ENCODE data around the gene ARHGEF37. TPM values are rescaled to one million over a fixed set of nuclear protein-coding genes. Genes with fewer than 3 reads are reported as not detected.

The ARHGEF37 gene
- total RNA-seq, 1 donor from 2014 or later: 2.1 TPM

DNA sequence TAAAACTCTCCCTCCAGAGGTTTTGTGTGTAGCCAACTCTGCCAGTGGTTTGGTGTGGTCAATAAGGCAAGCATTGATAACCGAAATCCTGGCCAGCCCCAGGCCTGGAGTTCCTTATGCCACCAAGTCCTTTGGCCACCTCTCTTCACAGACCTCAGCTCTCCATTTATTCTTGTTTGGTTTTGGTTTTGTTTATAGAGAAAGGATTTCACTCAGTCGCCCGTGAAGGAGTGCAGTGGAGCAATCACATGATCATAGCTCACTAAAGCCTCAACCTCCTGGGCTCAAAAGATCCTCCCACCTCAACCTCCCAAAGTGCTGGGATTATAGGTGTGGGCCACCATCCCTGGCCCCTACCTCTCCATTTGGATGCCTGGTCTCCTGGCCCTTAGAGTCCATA lies 93.4 kb downstream of the ARHGEF37 start:
- Histone ChIP-seq H3K36me3 (ENCODE audit: control insufficient read depth in 3 of 3, insufficient read depth in 3 of 3, low read length in 3 of 3) (no peaks in the 10 kb centered on the region), H3K4me3 (ENCODE audit: low read length in 3 of 3) (no peak overlapping the region), H3K9ac (ENCODE audit: low read depth in 1 of 3, low read length in 3 of 3) (no peak overlapping the region), H3K27me3 (ENCODE audit: control insufficient read depth in 3 of 3, insufficient read depth in 3 of 3, low read length in 3 of 3) (no peaks in the 10 kb centered on the region), H3K9me3 (ENCODE audit: control insufficient read depth in 3 of 3, low read length in 3 of 3) (no peaks in the 10 kb centered on the region), H3K4me1 (ENCODE audit: control insufficient read depth in 3 of 3, insufficient read depth in 3 of 3, low read length in 3 of 3) (peaks cover 8 to 23% (median 14%) of the 10 kb centered on the region in 3 donors), H3K27ac (ENCODE audit: low read depth, low read length) (no peak overlapping the region)

DNA sequence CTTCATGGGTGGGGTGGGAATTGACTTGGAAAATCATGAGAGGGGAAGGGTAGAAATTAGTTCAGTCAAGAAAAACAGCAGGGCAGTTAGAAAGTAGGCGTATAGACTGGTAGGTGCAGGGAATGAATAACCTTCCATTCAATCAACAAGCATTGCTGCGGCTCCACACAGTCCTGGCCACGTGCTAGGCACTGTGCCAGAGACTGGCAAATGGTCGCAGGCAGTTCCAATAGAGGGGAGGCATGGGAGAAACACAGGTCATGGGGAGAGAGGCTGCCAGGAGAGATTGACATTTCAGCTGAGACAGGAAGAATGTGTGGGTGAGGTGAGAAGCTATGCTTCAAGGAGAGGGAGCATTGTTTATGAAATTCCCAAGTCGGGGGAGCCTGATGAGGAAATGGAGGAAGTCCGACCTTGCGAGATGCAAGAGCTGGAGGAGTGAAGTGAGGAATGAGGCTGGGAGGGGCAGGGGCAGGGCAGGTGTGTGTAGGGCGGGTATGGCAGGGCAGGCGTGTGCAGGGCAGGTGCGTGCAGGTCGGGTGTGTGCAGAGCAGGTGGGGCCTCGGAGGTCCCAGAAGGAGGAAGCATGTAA lies 94.4 kb downstream of the ARHGEF37 start:
- H3K4me3 ChIP-seq (ENCODE audit: low read length in 3 of 3): no peak overlapping the region
- H3K27ac ChIP-seq (ENCODE audit: low read depth, low read length): no peak overlapping the region
- no peaks in the 10 kb centered on the region for H3K9me3 ChIP-seq (ENCODE audit: control insufficient read depth in 3 of 3, low read length in 3 of 3)
- H3K4me1 ChIP-seq (ENCODE audit: control insufficient read depth in 3 of 3, insufficient read depth in 3 of 3, low read length in 3 of 3): peaks cover 17 to 33% (median 23%) of the 10 kb centered on the region in 3 donors
- peak overlapping the region in 1 of 3 donors; percentile 34 for H3K9ac ChIP-seq (ENCODE audit: low read depth in 1 of 3, low read length in 3 of 3)
- no peaks in the 10 kb centered on the region for H3K27me3 ChIP-seq (ENCODE audit: control insufficient read depth in 3 of 3, insufficient read depth in 3 of 3, low read length in 3 of 3)
- no peaks in the 10 kb centered on the region for H3K36me3 ChIP-seq (ENCODE audit: control insufficient read depth in 3 of 3, insufficient read depth in 3 of 3, low read length in 3 of 3)

DNA sequence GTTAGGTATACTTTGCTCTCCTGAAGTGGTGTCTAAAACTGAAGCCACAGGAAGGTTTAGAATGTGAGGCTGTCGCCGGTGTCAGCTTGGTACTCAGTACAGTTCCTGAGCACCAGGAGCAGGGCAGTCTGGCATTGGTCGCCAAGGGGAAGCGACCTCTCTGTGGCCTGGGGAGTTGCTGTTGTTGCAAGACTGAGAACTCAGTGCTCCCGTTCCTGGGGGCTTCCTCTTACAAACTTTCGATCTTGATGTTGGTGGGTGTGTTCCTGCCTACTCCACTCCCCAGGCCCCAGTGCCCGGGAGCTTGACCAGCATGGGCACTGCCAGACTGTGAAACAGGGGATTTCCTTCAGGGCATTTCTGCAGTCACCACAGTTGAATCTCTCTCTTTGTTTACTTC lies 96.4 kb downstream of the ARHGEF37 start:
- Histone ChIP-seq H3K36me3 (ENCODE audit: control insufficient read depth in 3 of 3, insufficient read depth in 3 of 3, low read length in 3 of 3) (no peaks in the 10 kb centered on the region), H3K4me1 (ENCODE audit: control insufficient read depth in 3 of 3, insufficient read depth in 3 of 3, low read length in 3 of 3) (peaks cover 28 to 39% (median 37%) of the 10 kb centered on the region in 3 donors), H3K27ac (ENCODE audit: low read depth, low read length) (no peak overlapping the region), H3K9me3 (ENCODE audit: control insufficient read depth in 3 of 3, low read length in 3 of 3) (no peaks in the 10 kb centered on the region), H3K27me3 (ENCODE audit: control insufficient read depth in 3 of 3, insufficient read depth in 3 of 3, low read length in 3 of 3) (no peaks in the 10 kb centered on the region), H3K4me3 (ENCODE audit: low read length in 3 of 3) (no peak overlapping the region), H3K9ac (ENCODE audit: low read depth in 1 of 3, low read length in 3 of 3) (no peak overlapping the region)

DNA sequence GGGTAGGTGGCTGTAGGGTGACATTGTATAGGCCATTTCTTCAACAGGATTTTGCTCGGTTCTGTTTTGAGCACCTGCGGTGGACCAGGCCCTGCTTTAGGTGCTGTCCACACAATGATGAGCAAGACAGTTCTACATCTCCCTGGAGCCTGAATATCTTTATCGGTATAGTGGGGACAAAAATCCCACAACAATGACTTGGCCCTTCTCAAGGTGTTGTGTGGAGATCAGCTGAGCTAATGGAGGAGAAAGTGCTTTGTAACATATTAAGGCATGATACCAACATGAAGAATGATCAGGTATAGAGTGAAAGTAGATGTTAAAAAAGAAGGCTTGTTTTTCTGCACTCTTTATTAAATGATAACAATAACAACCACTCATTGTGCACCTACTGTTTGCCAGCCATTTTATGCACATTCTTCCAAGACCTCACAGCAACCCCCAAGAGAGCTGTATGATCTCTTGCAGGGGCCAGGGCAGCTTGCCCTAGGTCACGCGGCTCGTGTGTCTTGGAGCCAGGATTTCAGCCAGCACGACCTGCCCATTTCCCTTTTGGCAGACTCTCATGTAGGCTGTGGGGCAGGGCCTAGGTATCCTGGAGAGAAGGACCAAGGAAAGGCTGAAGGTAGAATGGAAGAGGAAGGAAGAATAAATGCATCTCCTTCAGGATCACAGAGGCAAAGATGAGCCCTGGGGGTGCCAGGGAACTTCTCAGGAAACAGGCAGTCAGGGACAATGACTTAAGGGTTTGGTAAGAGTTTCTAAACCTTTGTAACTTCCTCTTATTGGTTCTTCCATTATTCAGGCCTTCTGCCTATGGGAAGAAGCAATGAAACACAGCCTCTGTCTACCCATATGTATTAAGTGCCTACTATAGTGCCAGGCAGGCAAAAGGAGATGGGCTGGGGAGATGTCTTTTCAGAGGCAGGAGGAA lies 98.8 kb downstream of the ARHGEF37 start:
- H3K4me3 ChIP-seq (ENCODE audit: low read length in 3 of 3): peak overlapping the region in 1 of 3 donors; percentile 17
- peaks cover 28 to 39% (median 37%) of the 10 kb centered on the region in 3 donors for H3K4me1 ChIP-seq (ENCODE audit: control insufficient read depth in 3 of 3, insufficient read depth in 3 of 3, low read length in 3 of 3)
- no peak overlapping the region for H3K27ac ChIP-seq (ENCODE audit: low read depth, low read length)

DNA sequence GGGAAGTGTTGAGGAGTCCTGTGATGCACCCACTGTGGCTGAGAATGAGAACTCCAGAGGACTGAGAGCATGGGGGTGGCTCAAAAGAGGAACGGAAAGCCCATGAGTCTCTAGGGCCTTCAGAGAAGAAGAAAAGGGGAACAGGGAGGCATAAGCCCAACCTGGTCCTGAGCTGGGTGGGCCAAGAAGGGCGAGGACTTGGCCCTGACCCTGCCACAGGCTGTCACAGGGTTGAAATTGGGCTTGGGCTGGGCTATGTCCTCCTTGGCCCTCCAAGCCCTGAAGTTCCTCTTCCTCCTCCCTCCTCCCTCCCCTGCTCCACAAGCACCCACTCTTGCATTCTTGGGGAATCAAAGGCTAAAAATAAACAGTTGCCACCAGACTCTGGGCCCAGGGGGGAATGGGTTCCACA lies 99.5 kb downstream of the ARHGEF37 start:
- peak overlapping the region in 1 of 3 donors; percentile 22 for H3K4me3 ChIP-seq (ENCODE audit: low read length in 3 of 3)
- H3K36me3 ChIP-seq (ENCODE audit: control insufficient read depth in 3 of 3, insufficient read depth in 3 of 3, low read length in 3 of 3): no peaks in the 10 kb centered on the region
- no peaks in the 10 kb centered on the region for H3K9me3 ChIP-seq (ENCODE audit: control insufficient read depth in 3 of 3, low read length in 3 of 3)
- peaks cover 25 to 32% (median 32%) of the 10 kb centered on the region in 3 donors for H3K4me1 ChIP-seq (ENCODE audit: control insufficient read depth in 3 of 3, insufficient read depth in 3 of 3, low read length in 3 of 3)
- H3K27me3 ChIP-seq (ENCODE audit: control insufficient read depth in 3 of 3, insufficient read depth in 3 of 3, low read length in 3 of 3): no peaks in the 10 kb centered on the region
- H3K9ac ChIP-seq (ENCODE audit: low read depth in 1 of 3, low read length in 3 of 3): peak overlapping the region in 1 of 3 donors; percentile 3
- peak overlapping the region; percentile 54 for H3K27ac ChIP-seq (ENCODE audit: low read depth, low read length)

More for the DNA sequence above, 98.8 kb downstream of the ARHGEF37 start:
- H3K27me3 ChIP-seq (ENCODE audit: control insufficient read depth in 3 of 3, insufficient read depth in 3 of 3, low read length in 3 of 3): no peaks in the 10 kb centered on the region
- no peak overlapping the region for H3K9ac ChIP-seq (ENCODE audit: low read depth in 1 of 3, low read length in 3 of 3)
- no peaks in the 10 kb centered on the region for H3K9me3 ChIP-seq (ENCODE audit: control insufficient read depth in 3 of 3, low read length in 3 of 3)
- H3K36me3 ChIP-seq (ENCODE audit: control insufficient read depth in 3 of 3, insufficient read depth in 3 of 3, low read length in 3 of 3): no peaks in the 10 kb centered on the region

DNA sequence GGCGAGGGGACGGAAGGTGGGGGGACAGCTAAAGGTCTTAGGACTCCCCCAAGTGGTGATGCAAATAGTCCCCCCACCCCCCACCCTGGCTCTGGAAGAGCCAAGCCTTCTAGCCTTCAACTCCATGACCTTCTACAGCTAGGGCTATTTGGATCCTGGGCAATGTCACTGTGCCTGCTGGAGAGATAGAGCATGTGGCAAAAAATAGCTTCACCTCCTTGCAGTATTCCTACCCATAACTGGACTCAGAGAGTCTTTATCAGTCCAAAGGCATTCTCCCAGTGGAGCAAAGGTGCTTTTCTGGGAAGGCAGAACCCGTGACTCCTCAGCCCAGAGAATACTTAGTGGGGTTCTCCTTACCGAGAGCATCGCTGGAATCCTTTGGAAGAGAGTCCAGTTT lies 100.0 kb downstream of the ARHGEF37 start:
- no peaks in the 10 kb centered on the region for H3K9me3 ChIP-seq (ENCODE audit: control insufficient read depth in 3 of 3, low read length in 3 of 3)
- peaks cover 23 to 28% (median 28%) of the 10 kb centered on the region in 3 donors for H3K4me1 ChIP-seq (ENCODE audit: control insufficient read depth in 3 of 3, insufficient read depth in 3 of 3, low read length in 3 of 3)
- H3K4me3 ChIP-seq (ENCODE audit: low read length in 3 of 3): no peak overlapping the region
- peak overlapping the region in 1 of 3 donors; percentile 3 for H3K9ac ChIP-seq (ENCODE audit: low read depth in 1 of 3, low read length in 3 of 3)
- H3K27me3 ChIP-seq (ENCODE audit: control insufficient read depth in 3 of 3, insufficient read depth in 3 of 3, low read length in 3 of 3): no peaks in the 10 kb centered on the region
- H3K36me3 ChIP-seq (ENCODE audit: control insufficient read depth in 3 of 3, insufficient read depth in 3 of 3, low read length in 3 of 3): no peaks in the 10 kb centered on the region
- H3K27ac ChIP-seq (ENCODE audit: low read depth, low read length): peak overlapping the region; percentile 54

DNA sequence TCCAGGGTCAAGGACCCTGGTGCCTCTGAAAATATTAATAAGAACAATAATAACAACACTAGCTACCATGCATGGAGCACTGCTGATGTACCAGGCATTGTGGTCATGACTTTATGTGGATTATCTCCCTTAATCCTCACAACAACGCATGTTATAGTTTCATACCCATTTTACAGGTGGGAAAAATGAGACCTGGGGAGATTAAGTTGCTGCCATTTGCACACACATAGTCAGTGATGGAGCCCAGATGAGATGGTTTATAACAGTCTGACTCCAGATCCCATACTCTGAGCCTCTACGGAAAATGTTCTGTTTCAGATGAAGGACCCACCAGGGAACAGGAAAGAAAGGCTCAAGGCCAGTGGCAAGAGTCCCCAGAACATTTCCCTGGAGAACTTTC lies 100.6 kb downstream of the ARHGEF37 start:
- Histone ChIP-seq H3K9ac (ENCODE audit: low read depth in 1 of 3, low read length in 3 of 3) (no peak overlapping the region), H3K4me3 (ENCODE audit: low read length in 3 of 3) (no peak overlapping the region), H3K27ac (ENCODE audit: low read depth, low read length) (no peak overlapping the region), H3K4me1 (ENCODE audit: control insufficient read depth in 3 of 3, insufficient read depth in 3 of 3, low read length in 3 of 3) (peaks cover 23 to 24% (median 23%) of the 10 kb centered on the region in 3 donors), H3K36me3 (ENCODE audit: control insufficient read depth in 3 of 3, insufficient read depth in 3 of 3, low read length in 3 of 3) (no peaks in the 10 kb centered on the region), H3K9me3 (ENCODE audit: control insufficient read depth in 3 of 3, low read length in 3 of 3) (no peaks in the 10 kb centered on the region), H3K27me3 (ENCODE audit: control insufficient read depth in 3 of 3, insufficient read depth in 3 of 3, low read length in 3 of 3) (no peaks in the 10 kb centered on the region)

DNA sequence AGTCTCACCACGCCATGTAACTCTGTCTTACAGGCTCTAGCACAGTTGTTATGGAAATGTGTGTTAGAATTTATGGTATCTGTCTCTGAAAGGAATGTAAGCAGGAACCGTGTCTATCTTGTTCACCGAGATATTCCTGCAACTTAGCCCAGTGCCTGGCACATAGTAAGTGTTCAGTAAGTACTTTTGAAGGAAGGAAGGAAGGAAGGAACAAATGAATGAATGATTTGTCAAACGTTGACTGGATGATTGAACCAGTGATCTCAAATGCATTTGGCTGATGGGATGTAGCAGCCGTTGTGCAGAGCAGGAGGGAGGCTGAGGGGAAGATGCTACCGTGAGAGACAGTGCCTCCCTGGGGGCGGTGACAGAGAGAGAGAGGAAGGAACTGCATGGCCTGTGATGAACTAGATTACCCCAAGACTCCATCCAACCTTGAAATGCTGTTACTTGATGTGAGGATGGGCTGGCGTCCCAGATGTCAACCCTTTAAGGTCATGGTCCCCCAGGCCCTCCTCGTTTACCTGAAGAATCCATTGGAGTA lies 101.3 kb downstream of the ARHGEF37 start:
- Histone ChIP-seq H3K9me3 (ENCODE audit: control insufficient read depth in 3 of 3, low read length in 3 of 3) (no peaks in the 10 kb centered on the region), H3K27me3 (ENCODE audit: control insufficient read depth in 3 of 3, insufficient read depth in 3 of 3, low read length in 3 of 3) (no peaks in the 10 kb centered on the region), H3K4me1 (ENCODE audit: control insufficient read depth in 3 of 3, insufficient read depth in 3 of 3, low read length in 3 of 3) (peaks cover 23 to 24% (median 23%) of the 10 kb centered on the region in 3 donors), H3K27ac (ENCODE audit: low read depth, low read length) (no peak overlapping the region), H3K36me3 (ENCODE audit: control insufficient read depth in 3 of 3, insufficient read depth in 3 of 3, low read length in 3 of 3) (no peaks in the 10 kb centered on the region), H3K9ac (ENCODE audit: low read depth in 1 of 3, low read length in 3 of 3) (no peak overlapping the region), H3K4me3 (ENCODE audit: low read length in 3 of 3) (no peak overlapping the region)

DNA sequence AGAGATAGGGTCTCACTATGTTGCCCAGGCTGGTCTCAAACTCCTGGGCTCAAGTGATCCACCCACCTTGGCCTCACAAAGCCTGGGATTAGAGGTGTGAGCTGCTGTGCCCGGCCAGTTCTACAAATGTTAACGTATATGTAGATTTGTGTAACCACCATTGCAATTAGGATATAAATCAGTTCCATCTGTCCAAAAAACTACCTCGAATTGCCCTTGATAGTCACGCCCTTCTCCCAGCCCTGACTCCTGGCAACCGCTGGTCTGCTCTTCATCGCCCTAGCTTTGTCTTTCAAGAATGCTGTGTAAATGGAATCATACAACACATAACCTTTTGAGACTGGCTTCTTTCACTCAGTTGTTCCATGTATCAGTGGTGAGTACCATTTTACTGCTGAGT lies 102.7 kb downstream of the ARHGEF37 start:
- Histone ChIP-seq H3K4me3 (ENCODE audit: low read length in 3 of 3) (no peak overlapping the region), H3K9me3 (ENCODE audit: control insufficient read depth in 3 of 3, low read length in 3 of 3) (no peaks in the 10 kb centered on the region), H3K27ac (ENCODE audit: low read depth, low read length) (no peak overlapping the region), H3K9ac (ENCODE audit: low read depth in 1 of 3, low read length in 3 of 3) (no peak overlapping the region), H3K36me3 (ENCODE audit: control insufficient read depth in 3 of 3, insufficient read depth in 3 of 3, low read length in 3 of 3) (no peaks in the 10 kb centered on the region), H3K4me1 (ENCODE audit: control insufficient read depth in 3 of 3, insufficient read depth in 3 of 3, low read length in 3 of 3) (peaks cover 23 to 24% (median 23%) of the 10 kb centered on the region in 3 donors), H3K27me3 (ENCODE audit: control insufficient read depth in 3 of 3, insufficient read depth in 3 of 3, low read length in 3 of 3) (no peaks in the 10 kb centered on the region)

DNA sequence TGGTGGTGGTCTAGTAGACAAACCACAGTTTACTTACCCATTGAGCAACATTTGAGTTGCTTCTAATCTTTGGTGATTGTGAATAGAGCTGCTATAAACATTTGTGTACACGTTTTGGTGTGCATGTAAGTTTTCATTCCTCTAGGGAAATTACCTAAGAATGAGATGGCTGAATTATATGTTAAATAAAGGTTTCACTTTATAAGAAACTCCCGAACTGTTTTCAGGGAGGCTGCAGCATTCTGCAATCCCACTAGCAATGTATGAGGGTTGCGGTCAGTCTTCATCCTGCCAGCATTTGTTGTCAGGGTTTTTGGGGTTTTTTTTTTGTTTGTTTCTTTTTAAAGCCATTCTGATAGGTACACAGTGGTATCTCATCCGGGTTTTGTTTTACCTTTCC lies 103.1 kb downstream of the ARHGEF37 start:
- Histone ChIP-seq H3K9ac (ENCODE audit: low read depth in 1 of 3, low read length in 3 of 3) (no peak overlapping the region), H3K27me3 (ENCODE audit: control insufficient read depth in 3 of 3, insufficient read depth in 3 of 3, low read length in 3 of 3) (no peaks in the 10 kb centered on the region), H3K36me3 (ENCODE audit: control insufficient read depth in 3 of 3, insufficient read depth in 3 of 3, low read length in 3 of 3) (no peaks in the 10 kb centered on the region), H3K9me3 (ENCODE audit: control insufficient read depth in 3 of 3, low read length in 3 of 3) (no peaks in the 10 kb centered on the region), H3K27ac (ENCODE audit: low read depth, low read length) (no peak overlapping the region), H3K4me1 (ENCODE audit: control insufficient read depth in 3 of 3, insufficient read depth in 3 of 3, low read length in 3 of 3) (peaks cover 23 to 24% (median 23%) of the 10 kb centered on the region in 3 donors), H3K4me3 (ENCODE audit: low read length in 3 of 3) (no peak overlapping the region)
